ENCODE data around the gene ASB1.

GRCh38 chr2:238407566-238407965, 19.2 kb upstream of the ASB1 start:
- no peak for TF ChIP-seq ARNTL (CRISPR knock-in tag; IDR thresholded peaks at IDR 0.05; ENCODE audit: borderline replicate concordance, low read depth)
- no peak for TF ChIP-seq TCF4 (CRISPR knock-in tag; IDR thresholded peaks at IDR 0.05; ENCODE audit: borderline replicate concordance)
- no peak for TF ChIP-seq PATZ1 (CRISPR knock-in tag; IDR thresholded peaks at IDR 0.05; ENCODE audit: borderline replicate concordance)
- no peak for TF ChIP-seq ZFP30 (CRISPR knock-in tag; IDR thresholded peaks at IDR 0.05)
- TF ChIP-seq ZNF8 (CRISPR knock-in tag; IDR thresholded peaks at IDR 0.05): no peak
- TF ChIP-seq ISL1 (CRISPR knock-in tag; IDR thresholded peaks at IDR 0.05): no peak
- no peak for TF ChIP-seq ZFP3 (CRISPR knock-in tag; IDR thresholded peaks at IDR 0.05)
- no peak for TF ChIP-seq GLIS3 (CRISPR knock-in tag; IDR thresholded peaks at IDR 0.05)
- no peak for TF ChIP-seq PPARA (CRISPR knock-in tag; IDR thresholded peaks at IDR 0.05; ENCODE audit: borderline replicate concordance)
- TF ChIP-seq TOX (CRISPR knock-in tag; IDR thresholded peaks at IDR 0.05; ENCODE audit: borderline replicate concordance): no peak
- no peak for TF ChIP-seq TSHZ2 (CRISPR knock-in tag; IDR thresholded peaks at IDR 0.05)
- no peak for TF ChIP-seq POU6F1 (CRISPR knock-in tag; IDR thresholded peaks at IDR 0.05; ENCODE audit: borderline replicate concordance, low read depth)
- TF ChIP-seq RARB (CRISPR knock-in tag; IDR thresholded peaks at IDR 0.05): no peak
- TF ChIP-seq OSR1 (CRISPR knock-in tag; IDR thresholded peaks at IDR 0.05): no peak
